Choroid plexus epithelial cell (primary cell): Measurements from ENCODE around the gene IGF2BP2.
"Not testable (repeated sequence)": the region's sequence is repeated elsewhere in the genome, so short reads cannot be mapped to it uniquely, and the experiment has no call there.

Source experiments
- DNase-seq: peaks from one replicate; pipeline ENCODE4 v3.0.0-alpha.2; 2010; ENCODE audit warnings: low read depth
- H3K4me3 ChIP-seq: 2 replicates; pipeline ENCODE4 v1.5.1; 2011; ENCODE audit warnings: low read depth, mild to moderate bottlenecking, control low read depth, low read length, moderate library complexity
- TF ChIP-seq, protein P1 (sequence below): conservative IDR thresholded peaks from 2 replicates; pipeline ENCODE4 v1.5.1; 2011; ENCODE audit warnings: low read depth, mild to moderate bottlenecking, control low read depth, inconsistent platforms, low read length, moderate library complexity

Gene IGF2BP2

DNA sequence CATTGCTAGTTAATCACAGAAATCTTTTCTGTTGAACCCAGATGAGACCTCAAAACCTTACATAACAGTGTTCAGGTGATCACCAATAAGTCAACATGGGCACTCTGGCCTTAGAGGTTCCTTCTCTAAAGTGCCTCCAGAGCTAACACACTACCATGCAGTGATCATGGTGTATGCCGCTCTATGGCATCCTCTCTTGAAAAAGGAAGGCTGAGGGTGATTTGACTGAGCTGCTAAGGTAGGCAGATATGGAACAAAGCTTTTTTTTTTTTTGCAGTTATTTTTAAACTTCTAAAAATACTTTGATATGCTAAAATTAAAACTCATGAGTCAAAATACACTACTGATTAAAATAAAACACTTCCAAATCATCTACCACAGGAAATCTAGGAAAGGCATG, 46.0 kb downstream of the IGF2BP2 start:
- H3K4me3 ChIP-seq, result no peak overlapping the region
- TF ChIP-seq, protein P1, sequence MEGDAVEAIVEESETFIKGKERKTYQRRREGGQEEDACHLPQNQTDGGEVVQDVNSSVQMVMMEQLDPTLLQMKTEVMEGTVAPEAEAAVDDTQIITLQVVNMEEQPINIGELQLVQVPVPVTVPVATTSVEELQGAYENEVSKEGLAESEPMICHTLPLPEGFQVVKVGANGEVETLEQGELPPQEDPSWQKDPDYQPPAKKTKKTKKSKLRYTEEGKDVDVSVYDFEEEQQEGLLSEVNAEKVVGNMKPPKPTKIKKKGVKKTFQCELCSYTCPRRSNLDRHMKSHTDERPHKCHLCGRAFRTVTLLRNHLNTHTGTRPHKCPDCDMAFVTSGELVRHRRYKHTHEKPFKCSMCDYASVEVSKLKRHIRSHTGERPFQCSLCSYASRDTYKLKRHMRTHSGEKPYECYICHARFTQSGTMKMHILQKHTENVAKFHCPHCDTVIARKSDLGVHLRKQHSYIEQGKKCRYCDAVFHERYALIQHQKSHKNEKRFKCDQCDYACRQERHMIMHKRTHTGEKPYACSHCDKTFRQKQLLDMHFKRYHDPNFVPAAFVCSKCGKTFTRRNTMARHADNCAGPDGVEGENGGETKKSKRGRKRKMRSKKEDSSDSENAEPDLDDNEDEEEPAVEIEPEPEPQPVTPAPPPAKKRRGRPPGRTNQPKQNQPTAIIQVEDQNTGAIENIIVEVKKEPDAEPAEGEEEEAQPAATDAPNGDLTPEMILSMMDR, result no peak
- no peak for DNase-seq

DNA sequence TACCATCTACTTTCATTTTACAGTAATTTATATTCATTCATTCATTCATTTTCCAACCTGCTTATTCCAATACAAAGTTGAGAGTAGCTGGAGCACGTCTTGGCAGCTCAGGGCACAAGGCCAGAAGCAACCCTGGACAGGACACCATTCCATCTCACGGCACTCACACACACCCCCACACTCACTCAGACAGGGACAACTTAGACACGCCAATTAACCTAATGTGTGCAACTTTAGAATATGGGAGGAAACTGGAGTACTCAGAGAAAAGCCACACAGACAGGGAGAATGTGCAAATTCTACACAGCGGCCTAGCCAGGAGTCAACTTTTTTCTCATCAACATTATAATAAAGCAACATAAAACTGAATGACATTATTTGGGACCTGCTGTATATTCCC, 46.7 kb downstream of the IGF2BP2 start:
- no peak overlapping the region for H3K4me3 ChIP-seq
- TF ChIP-seq, protein P1, result no peak
- DNase-seq, result no peak

DNA sequence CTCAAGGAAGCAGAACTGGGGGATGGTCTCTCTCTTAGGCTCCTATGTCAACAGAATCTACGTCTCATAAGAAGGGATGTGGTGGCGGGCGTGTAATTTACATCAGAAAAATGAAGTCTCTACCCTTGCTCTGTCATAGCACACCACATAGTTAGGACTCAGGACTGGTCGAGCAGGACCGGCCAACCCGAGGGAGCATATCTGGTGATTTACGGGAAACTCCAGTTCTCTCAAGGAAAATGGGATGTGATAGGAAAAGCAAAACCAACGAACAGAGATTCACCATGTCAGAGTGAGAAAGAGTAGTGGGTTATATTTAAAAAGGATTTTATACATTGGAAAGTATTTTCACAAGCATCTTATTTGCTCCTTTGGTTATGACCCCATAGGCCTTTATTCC, 54.7 kb downstream of the IGF2BP2 start:
- TF ChIP-seq, protein P1, result no peak
- no peak overlapping the region for H3K4me3 ChIP-seq
- no peak for DNase-seq

DNA sequence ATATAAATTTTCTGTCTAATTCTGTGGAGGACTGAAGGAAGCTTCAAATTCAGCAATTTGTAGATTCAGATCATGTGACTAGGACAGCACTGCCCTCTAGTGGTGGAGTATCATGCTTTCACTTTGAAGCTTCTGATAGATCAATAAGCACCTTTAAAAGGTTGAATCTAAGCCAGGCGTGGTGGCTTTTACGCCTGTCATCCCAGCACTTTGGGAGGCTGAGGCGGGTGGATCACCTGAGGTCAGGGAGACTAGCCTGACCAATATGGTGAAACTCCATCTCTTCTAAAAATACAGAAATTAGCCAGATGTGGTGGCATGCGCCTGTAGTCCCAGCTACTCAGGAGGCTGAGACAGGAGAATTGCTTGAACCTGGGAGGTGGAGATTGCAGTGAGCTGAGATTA, 56.3 kb downstream of the IGF2BP2 start:
- TF ChIP-seq, protein P1, result peak; percentile 64
- DNase-seq, result peak; percentile 74
- not testable (repeated sequence) for H3K4me3 ChIP-seq

- DNase-seq, result peak; percentile 30
- no peak overlapping the region for H3K4me3 ChIP-seq
- TF ChIP-seq, protein P1, result no peak
These were observed 57.7 kb downstream of the IGF2BP2 start for GRCh38 chr3:185767002-185767688.

DNA sequence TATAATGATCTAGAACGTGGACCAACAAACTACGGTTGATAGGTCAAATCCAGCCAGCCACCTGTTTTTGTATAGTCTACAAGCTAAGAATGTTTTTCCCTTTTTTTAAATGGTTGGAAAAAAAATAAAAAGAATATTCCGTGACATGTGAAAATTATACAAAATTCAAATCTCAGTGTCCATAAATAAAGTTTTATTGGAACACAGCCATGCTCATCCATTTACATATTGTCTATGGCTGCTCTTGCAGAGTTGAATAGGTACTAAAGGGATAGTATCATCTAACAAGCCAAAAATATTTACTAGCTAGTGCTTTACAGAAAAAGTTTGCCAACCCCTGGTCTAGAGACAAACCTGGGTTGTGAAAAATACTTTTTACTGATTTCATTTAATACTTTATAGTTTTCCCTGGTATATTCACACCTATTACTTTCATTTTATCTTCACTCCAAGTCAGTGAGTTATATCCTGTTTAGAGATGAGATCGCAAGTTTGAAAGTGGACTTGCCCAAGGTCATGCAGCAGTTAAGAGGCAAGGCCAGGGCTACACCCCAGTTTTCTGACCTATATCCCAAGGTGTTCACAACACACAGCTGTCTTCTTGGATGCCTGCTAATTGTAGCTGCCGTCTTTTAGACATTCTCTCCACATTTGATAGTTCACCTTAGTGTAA, 58.4 kb downstream of the IGF2BP2 start:
- TF ChIP-seq, protein P1, result no peak
- H3K4me3 ChIP-seq, result no peak overlapping the region
- no peak for DNase-seq

DNA sequence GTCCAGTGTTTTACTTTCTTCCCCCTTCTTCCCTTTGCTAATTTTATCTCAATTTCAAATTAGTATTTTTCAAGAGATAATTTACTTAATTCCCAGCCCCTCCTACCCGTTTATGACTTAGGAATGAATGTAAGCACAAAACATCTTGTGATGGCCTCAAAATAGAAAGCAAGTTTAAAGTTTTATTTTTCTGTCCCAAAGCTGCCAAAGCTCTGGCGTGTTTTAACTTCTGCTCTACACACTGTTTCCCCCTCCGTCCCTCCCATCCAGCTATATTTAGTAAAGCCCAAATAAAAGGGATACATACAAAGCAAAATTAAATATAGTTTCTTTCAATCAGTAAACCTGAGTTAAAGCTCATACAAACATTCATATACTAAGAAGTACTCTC, 59.9 kb downstream of the IGF2BP2 start:
- TF ChIP-seq, protein P1, result no peak
- no peak overlapping the region for H3K4me3 ChIP-seq
- DNase-seq, result peak; percentile 22
